HG02943 (cell line): Measurements from ENCODE around the gene STOML2.

ENCODE experiments used
- ATAC-seq: cut with Tn5 transposase; IDR thresholded peaks from one replicate; pipeline ENCODE4 v1.9.1; 2021; ENCODE audit warnings: mild to moderate bottlenecking, low read depth, moderate library complexity; ENCODE audit not compliant: unreplicated experiment

The STOML2 gene

GRCh38 chr9:35072461-35073278, 30.3 kb downstream of the STOML2 start, which contains the start of gene VCP:
Gene VCP, minus strand, starts transcription at chr9:35072625. Its CDS starts 272 bp downstream, at chr9:35072353.
- peak; percentile 93 for ATAC-seq

GRCh38 chr9:35071814-35072460, 31.0 kb downstream of the STOML2 start:
- ATAC-seq, result peak; percentile 54

GRCh38 chr9:35070823-35071813, 31.8 kb downstream of the STOML2 start:
- ATAC-seq, result no peak

GRCh38 chr9:35069020-35069419, 33.9 kb downstream of the STOML2 start:
- no peak for ATAC-seq

GRCh38 chr9:35067056-35067455, 35.9 kb downstream of the STOML2 start:
- ATAC-seq, result no peak

- no peak for ATAC-seq
These were observed 42.3 kb downstream of the STOML2 start for GRCh38 chr9:35060548-35061207.

- no peak for ATAC-seq
These were observed 43.5 kb downstream of the STOML2 start for GRCh38 chr9:35059438-35059837.

GRCh38 chr9:35057271-35057620, 45.7 kb downstream of the STOML2 start:
- ATAC-seq, result no peak

GRCh38 chr9:35056571-35057270, 46.2 kb downstream of the STOML2 start:
- no peak for ATAC-seq

- ATAC-seq, result no peak
These were observed 47.9 kb downstream of the STOML2 start for GRCh38 chr9:35054871-35055644.

- ATAC-seq, result no peak
These were observed 48.6 kb downstream of the STOML2 start for GRCh38 chr9:35054185-35054835.

GRCh38 chr9:35051069-35051967, 51.6 kb downstream of the STOML2 start:
- ATAC-seq, result no peak
